T-helper 1 cell treated with Interleukin-12 subunit alpha and Interleukin-12 subunit beta and Interleukin-4 antibody, amounts not matched to agents 30 μg/mL and 1 μg/mL, for 36 hours (primary cell): ENCODE results near the gene CLRN3.

ENCODE experiments used
- H3K27ac Mint-ChIP-seq: one replicate; pipeline ENCODE4 v1.8.0; 2021; ENCODE audit warnings: mild to moderate bottlenecking, mixed read lengths
- H3K27me3 Mint-ChIP-seq: one replicate; pipeline ENCODE4 v1.8.0; 2021; ENCODE audit warnings: low read depth, mixed read lengths
- H3K36me3 Mint-ChIP-seq: one replicate; pipeline ENCODE4 v1.8.0; 2021; ENCODE audit warnings: low read depth, mixed read lengths
- H3K4me1 Mint-ChIP-seq: one replicate; pipeline ENCODE4 v1.8.0; 2021; ENCODE audit warnings: low read depth, mixed read lengths
- H3K4me3 Mint-ChIP-seq: one replicate; pipeline ENCODE4 v1.8.0; 2021; ENCODE audit warnings: mild to moderate bottlenecking, moderate library complexity, mixed read lengths
- H3K9me3 Mint-ChIP-seq: one replicate; pipeline ENCODE4 v1.8.0; 2021; ENCODE audit warnings: mixed read lengths

The CLRN3 gene

DNA sequence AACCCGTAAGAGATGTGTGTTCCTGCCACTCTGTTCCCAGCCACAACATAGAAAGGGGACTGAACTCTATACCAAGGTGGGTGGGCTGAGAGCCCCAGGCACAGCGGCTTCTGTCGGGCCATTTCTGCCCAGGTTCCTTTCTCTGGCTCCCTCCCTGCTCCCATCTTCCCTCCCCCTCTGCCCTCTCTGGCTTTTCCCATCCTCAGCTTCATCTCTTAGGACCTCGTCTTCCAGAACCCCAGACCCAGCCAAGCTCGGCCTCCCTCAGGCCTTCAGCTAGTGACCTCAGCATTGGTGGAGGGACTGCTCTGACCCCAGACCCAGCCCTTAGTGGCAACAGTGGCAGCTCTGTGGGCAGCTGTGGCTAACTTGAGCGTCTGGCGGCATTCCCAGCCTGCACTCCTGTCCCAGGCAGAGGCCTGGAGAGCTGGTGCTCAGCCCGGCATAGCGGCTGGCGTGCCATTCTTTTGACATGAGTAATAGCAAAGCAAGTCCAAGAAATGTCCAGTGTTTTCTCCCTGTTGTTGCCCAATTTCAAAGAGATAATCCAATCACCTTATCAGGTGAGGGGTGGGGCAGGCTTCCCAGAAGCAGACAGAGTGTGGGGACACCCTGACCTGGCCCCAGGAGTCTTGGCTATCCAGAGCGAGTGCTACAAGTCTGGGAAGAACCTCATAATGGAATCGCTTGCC is 30.1 kb upstream of the CLRN3 start:
- no peaks in the 10 kb centered on the region for H3K36me3 Mint-ChIP-seq
- no peak overlapping the region for H3K27ac Mint-ChIP-seq
- no peak overlapping the region for H3K4me3 Mint-ChIP-seq

DNA sequence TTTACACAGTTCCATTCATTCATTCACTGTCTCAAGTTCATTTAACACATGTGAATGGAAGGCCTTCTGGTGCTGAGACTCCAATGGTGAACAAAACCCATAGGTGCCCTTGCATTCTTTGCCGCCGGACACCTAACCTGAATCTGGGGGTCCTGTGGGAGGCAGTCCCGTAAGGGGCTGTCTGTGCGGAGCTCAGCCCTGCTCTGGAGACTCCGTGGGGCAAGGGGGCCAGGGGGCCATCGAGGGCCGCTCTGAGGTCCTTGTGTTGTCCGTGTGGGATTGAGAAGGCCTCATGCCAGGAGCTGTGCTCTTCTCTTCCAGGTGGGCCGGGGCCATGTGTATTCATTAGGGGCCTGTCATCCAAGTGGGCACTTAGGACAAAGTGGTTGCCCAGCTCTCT is 29.5 kb upstream of the CLRN3 start:
- no peak overlapping the region for H3K4me3 Mint-ChIP-seq

More for the DNA sequence above, 30.1 kb upstream of the CLRN3 start:
- H3K4me1 Mint-ChIP-seq = peaks cover 18% of the 10 kb centered on the region
- peaks cover 3% of the 10 kb centered on the region for H3K9me3 Mint-ChIP-seq
- H3K27me3 Mint-ChIP-seq = peaks cover 4% of the 10 kb centered on the region

DNA sequence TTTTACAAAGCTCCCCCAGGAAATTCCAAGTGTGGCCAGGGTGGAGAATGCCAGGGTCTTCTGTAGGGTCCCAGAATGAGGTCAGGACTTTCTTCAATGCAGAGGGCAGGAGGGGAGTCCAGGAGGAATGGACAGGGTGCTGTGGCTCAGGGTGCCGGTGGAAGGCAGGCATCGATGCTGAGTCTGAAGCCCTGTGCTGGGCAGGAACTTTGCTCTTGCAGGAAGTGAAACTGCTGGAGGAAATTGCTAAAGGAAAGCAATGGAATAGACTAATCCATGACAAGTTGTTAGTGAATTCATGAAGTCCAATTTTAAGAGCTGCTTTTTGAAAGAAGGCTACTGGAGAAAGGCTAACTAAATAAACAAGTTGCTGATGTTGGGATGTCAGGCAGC is 29.0 kb upstream of the CLRN3 start:
- no peak overlapping the region for H3K4me3 Mint-ChIP-seq
- no peaks in the 10 kb centered on the region for H3K36me3 Mint-ChIP-seq
- H3K27me3 Mint-ChIP-seq = peaks cover 4% of the 10 kb centered on the region
- peaks cover 18% of the 10 kb centered on the region for H3K4me1 Mint-ChIP-seq
- H3K9me3 Mint-ChIP-seq = peaks cover 7% of the 10 kb centered on the region
- no peak overlapping the region for H3K27ac Mint-ChIP-seq

More for the DNA sequence above, 29.5 kb upstream of the CLRN3 start:
- no peaks in the 10 kb centered on the region for H3K36me3 Mint-ChIP-seq
- H3K27ac Mint-ChIP-seq = no peak overlapping the region
- H3K9me3 Mint-ChIP-seq = peaks cover 3% of the 10 kb centered on the region
- peaks cover 4% of the 10 kb centered on the region for H3K27me3 Mint-ChIP-seq
- H3K4me1 Mint-ChIP-seq = peaks cover 18% of the 10 kb centered on the region

DNA sequence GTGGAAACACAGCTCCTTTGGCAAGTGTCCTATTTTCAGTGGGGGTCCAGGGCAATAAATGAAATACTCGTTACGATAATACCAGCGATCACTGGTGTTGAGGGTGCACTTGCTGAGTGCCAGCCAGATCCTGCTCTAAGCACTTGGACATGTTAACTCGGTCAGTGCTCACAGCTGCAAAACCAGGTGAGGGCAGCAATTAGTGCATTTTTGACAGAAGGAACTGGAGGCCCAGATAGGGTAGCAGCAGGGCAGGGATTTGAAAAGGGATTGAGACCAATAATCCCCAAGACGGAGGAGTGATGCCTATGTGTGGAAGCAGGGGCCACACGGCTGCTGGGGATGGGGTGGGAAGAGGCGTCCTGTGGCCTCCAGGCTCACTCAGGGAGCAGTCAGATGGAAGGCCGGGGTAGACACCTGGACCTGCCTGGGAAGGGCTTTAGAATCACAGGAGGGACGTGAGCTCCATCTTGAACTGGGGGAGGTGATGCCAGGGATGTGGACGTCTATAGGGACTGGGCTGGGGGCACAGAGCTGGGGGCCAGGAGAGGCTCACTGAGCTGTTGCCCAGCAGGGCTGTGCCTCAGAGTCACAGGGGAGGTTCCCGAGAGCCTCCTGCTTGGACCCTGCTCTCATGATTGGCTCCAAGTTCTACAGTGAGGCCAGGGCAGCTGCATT is 28.5 kb upstream of the CLRN3 start:
- Mint-ChIP-seq H3K27me3 (no peaks in the 10 kb centered on the region), H3K27ac (no peak overlapping the region), H3K4me1 (peaks cover 15% of the 10 kb centered on the region), H3K9me3 (peaks cover 9% of the 10 kb centered on the region), H3K36me3 (no peaks in the 10 kb centered on the region), H3K4me3 (no peak overlapping the region)

DNA sequence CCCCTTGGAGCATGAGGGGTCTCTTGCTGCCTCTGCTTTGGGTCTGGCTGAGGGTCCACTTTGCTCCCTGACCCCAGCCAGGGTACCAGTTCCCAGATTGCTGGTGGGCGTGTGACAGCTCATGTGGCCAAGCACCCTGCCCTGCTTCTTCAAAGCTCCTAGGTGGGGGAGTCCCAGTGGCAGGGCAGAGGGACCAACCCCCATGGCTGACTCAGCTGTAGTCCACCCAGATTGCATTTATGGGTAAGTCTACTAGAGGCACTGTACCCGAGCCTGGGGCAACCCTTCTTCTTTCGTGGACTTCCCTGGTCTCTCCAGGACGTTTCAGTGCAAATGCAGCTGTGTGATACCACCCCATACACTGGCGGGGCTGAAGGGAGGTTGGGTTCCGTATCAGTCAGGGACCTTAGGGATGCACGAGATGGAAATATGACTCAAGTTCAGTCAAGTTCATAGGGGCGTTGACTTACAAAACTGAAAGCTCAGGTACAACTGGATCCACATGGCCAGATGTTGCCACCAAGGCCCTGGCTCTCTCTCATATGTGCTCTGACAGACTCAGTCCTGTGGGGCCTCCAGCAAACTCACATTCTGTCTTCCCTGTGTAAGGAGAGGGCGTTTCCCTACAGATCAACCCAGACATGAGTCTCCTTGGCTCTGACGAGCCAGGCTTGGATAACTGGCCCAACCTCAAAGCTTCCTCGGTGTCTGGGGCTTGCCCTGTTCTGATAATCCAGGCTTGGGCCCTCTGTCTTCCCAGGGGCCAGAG is 27.7 kb upstream of the CLRN3 start:
- H3K27ac Mint-ChIP-seq = no peak overlapping the region
- H3K4me3 Mint-ChIP-seq = no peak overlapping the region
- peaks cover 13% of the 10 kb centered on the region for H3K4me1 Mint-ChIP-seq
- peaks cover 4% of the 10 kb centered on the region for H3K36me3 Mint-ChIP-seq
- peaks cover 15% of the 10 kb centered on the region for H3K9me3 Mint-ChIP-seq
- H3K27me3 Mint-ChIP-seq = no peaks in the 10 kb centered on the region

DNA sequence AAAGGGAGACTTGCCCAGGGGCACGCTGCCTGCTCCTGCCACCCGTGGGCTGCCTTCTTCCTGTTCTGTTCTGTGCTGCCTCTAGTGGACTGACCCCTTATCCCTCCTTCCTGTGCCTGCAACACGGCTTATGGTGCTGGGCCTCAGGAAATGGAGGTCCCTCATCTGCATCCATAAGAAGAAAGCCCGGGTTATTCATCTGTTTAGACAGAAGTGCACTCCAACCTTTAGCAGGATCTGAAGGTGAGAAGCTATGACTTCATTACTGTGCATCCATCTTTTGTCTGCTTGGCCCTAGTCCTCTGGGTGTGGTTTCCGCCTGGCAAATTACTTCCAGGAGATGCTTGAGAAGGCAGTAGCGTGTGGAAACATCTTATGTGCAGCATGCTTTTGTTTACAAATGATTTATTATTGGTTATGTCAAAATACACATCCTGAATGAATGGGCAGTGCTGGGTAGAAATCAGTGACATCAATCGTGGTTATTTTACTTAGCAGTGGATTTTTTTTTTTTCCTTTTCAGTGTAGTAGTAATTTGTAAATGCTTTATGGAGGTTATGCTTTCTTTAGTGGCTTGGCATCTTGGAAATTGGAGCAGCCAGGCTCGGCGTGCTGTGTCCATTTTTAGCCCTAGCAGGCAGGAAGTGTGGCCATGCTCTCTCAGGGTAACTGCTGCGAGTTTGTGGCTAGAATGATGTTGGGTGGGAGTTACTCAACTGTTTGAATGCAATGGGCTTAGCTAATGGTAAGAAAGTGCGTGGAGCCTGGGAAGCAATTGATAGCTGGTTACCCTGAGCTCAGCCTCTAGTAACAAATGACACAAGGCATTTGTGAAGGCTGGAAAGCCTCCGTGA is 26.9 kb upstream of the CLRN3 start:
- no peaks in the 10 kb centered on the region for H3K27me3 Mint-ChIP-seq

DNA sequence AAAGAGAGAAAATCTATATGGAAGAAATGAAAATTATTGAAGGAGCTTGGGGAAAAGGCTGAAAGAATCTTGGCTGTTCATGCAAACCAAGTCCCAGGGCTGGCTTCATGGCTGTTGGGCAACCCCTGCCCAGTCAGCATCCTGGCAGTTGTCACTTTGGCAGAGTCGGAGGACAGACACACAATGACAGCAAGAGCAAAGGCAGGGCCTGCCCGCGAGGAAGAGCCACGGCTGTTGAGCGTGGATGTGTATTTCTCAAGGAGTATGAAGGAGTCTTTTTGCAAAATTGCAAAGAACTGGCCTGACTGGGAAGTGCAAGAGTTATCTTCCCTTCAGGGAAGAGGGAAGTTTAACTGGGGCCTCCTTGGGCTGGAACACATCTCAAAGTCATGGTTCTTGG is 25.8 kb upstream of the CLRN3 start:
- Mint-ChIP-seq H3K4me3 (no peak overlapping the region), H3K36me3 (peaks cover 4% of the 10 kb centered on the region), H3K9me3 (peaks cover 15% of the 10 kb centered on the region), H3K4me1 (peaks cover 8% of the 10 kb centered on the region), H3K27me3 (no peaks in the 10 kb centered on the region), H3K27ac (no peak overlapping the region)

More for the DNA sequence above, 26.9 kb upstream of the CLRN3 start:
- peaks cover 8% of the 10 kb centered on the region for H3K4me1 Mint-ChIP-seq
- no peak overlapping the region for H3K27ac Mint-ChIP-seq
- peaks cover 4% of the 10 kb centered on the region for H3K36me3 Mint-ChIP-seq
- H3K4me3 Mint-ChIP-seq = no peak overlapping the region
- peaks cover 15% of the 10 kb centered on the region for H3K9me3 Mint-ChIP-seq

DNA sequence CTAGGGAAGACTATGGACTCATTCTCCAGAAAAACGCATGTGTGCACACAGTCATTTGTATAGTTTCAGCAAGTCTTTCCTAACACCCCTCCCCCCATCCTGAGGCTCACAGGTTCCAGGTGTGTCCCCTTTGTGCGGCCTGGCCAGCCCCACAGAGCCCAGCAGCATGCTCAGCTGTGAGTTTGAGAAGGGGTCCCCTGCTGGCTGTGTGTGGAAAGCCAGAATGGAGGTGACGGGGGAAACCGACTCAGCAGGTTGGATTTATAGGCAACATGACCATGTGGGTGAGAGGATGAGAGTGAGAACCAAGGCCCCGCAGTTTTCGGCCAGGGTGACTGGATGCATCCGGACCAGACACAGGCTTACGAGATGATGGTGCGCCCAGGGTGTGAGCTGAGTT is 24.1 kb upstream of the CLRN3 start:
- Mint-ChIP-seq H3K27me3 (no peaks in the 10 kb centered on the region), H3K4me3 (no peak overlapping the region), H3K36me3 (peaks cover 4% of the 10 kb centered on the region), H3K27ac (no peak overlapping the region), H3K4me1 (peaks cover 8% of the 10 kb centered on the region), H3K9me3 (peaks cover 15% of the 10 kb centered on the region)

DNA sequence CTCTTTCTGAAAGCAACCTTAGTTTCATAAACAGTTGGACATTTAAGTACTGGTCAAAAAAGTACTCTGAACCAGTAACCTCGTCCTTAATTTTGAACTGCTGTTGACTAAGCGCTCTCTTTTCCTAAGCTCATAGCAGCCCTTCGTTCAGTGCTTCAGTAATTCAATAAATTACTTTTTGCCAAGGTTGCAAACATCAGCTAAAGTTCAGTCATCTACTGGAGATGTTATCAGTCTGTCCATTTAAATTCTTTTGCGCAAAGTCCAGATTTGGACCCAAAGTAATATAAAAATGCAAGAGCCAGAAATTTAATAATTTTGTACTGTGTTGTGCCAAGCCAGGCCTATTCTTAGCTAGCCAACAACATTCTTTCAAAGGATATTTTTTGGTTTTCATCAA is 22.6 kb upstream of the CLRN3 start:
- no peak overlapping the region for H3K27ac Mint-ChIP-seq
- peaks cover 15% of the 10 kb centered on the region for H3K9me3 Mint-ChIP-seq

DNA sequence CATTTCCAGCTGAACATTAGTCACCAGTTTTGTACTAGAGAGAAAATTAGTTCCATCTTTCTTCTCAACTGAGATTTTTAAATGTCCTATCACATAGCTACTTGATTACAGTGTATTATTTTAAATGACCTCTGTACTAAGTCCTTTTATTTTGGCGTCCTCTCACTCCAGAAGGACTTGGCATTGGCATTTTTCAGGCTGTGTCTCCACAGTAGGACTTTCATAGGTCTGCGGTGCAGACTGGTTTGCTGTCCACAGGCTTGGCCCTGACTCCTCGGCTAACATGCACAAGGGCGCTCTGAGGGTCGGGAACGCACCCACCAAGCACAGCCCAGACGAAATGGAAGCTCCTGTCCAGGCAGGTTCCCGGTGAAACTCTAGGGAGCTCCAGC is 20.6 kb upstream of the CLRN3 start:
- Mint-ChIP-seq H3K27ac (no peak overlapping the region), H3K4me1 (no peaks in the 10 kb centered on the region)

More for the DNA sequence above, 22.6 kb upstream of the CLRN3 start:
- Mint-ChIP-seq H3K4me3 (no peak overlapping the region), H3K4me1 (peaks cover 8% of the 10 kb centered on the region), H3K27me3 (no peaks in the 10 kb centered on the region), H3K36me3 (peaks cover 4% of the 10 kb centered on the region)

DNA sequence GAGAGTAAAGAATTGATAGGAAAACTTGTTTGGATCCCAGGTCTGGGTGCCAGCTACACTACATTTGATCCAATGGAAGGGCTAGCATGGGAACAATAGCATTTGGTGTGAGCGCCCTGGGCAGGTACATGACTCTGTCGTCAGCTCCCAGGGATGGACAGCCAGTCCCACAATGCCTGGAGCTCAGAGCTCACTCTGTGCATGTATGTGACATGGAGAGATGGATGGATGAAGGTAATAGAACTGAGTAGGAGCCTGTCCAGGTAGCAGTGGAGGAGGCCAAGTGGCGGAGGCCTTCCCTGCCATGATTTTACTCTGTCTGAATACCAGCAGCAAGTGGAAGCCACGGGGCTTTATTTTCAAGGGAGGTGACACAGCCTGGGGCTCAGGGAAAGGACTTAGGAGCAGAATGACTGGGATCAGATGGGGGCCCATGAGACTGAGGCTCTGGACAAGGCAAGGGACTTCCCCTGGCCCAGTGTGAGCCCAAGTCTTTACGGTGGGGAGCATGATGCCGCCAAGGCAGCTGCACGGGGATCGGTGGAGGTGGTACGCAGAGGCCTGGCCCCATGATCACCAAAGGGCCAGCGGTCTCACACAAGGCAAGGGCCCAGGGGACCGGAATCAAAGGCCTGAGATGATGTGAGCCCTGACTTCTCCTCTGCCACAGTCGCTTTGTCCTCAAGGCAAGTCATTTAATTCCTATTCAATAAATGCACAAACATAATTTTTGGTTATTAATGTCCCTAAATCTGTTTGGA is 20.0 kb upstream of the CLRN3 start:
- Mint-ChIP-seq H3K9me3 (peaks cover 15% of the 10 kb centered on the region), H3K27me3 (peaks cover 12% of the 10 kb centered on the region), H3K36me3 (peaks cover 4% of the 10 kb centered on the region), H3K27ac (no peak overlapping the region), H3K4me3 (no peak overlapping the region), H3K4me1 (no peaks in the 10 kb centered on the region)

More for the DNA sequence above, 20.6 kb upstream of the CLRN3 start:
- Mint-ChIP-seq H3K36me3 (peaks cover 4% of the 10 kb centered on the region), H3K9me3 (peaks cover 15% of the 10 kb centered on the region), H3K27me3 (peaks cover 9% of the 10 kb centered on the region), H3K4me3 (no peak overlapping the region)

DNA sequence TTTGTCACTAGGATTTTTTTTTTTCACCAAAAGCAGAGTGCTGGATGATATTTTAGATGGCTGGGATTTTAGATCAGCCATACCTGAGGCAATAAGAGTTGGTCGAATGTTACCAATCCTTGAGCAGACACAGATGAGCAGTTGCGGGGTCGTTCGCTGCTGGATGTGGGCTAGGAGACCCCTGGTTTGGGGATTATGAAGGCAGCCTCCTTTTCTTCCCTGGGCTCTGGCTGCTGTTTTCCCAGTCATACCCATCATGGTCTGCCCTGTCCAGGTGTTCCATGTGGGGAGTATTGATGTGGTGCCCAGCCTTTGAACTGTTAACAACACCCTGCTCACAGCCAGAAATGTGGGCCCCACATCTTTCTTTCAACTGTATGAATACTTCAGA is 19.1 kb upstream of the CLRN3 start:
- Mint-ChIP-seq H3K9me3 (peaks cover 13% of the 10 kb centered on the region), H3K27me3 (peaks cover 12% of the 10 kb centered on the region), H3K4me3 (no peak overlapping the region), H3K4me1 (no peaks in the 10 kb centered on the region), H3K27ac (no peak overlapping the region), H3K36me3 (peaks cover 4% of the 10 kb centered on the region)

DNA sequence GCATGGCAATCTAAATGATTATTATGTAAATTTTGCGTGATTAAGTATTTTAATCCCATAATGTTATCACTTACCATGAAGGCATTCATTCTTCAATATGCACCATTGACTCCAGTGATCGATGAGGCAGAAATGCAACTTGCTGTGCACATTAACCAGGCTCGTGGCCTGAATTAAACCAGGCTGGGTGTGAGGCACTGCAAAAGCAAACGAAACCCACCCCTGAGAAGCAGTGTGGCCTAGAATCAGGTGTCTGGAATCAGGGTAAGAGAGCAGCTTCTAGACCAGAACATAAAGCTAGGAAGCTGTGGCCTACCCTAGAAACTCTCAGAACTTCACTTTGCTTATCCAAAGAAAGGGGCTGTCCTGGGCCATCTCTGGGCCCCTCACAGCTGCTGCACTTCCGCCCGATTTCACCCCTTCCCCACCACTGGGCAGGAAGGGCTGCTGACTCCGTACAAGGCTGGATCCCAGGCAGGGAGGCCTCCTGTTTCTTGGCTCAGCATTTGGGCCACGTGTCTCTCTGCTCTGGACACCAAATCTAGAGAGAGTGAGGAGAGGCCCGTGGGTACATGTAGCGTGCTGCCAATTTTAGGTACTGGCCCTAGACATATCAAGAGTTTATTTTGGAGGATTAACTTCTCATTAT is 18.6 kb upstream of the CLRN3 start:
- Mint-ChIP-seq H3K27ac (no peak overlapping the region), H3K4me3 (no peak overlapping the region)

More for the DNA sequence above, 18.6 kb upstream of the CLRN3 start:
- Mint-ChIP-seq H3K27me3 (peaks cover 12% of the 10 kb centered on the region), H3K9me3 (peaks cover 7% of the 10 kb centered on the region), H3K4me1 (no peaks in the 10 kb centered on the region), H3K36me3 (peaks cover 4% of the 10 kb centered on the region)
